Fibroblast of mammary gland (primary cell): ENCODE measurements around the gene CTNND2.

Experiments used
- DNase-seq: peaks from one replicate; pipeline ENCODE4 v3.0.0-alpha.2; 2010; ENCODE audit warnings: low read depth
- H3K4me3 ChIP-seq: 2 replicates; pipeline ENCODE4 v1.5.1; 2011; ENCODE audit warnings: low read depth, mild to moderate bottlenecking, low read length, moderate library complexity; ENCODE audit not compliant: control insufficient read depth
- CTCF ChIP-seq: conservative IDR thresholded peaks from 2 replicates; pipeline ENCODE4 v1.5.1; 2011; ENCODE audit warnings: low read depth, low read length, inconsistent platforms; ENCODE audit not compliant: control insufficient read depth, insufficient read depth

Gene CTNND2

GRCh38 chr5:10946050-10946449 lies 958.2 kb downstream of the CTNND2 start:
- no peak for DNase-seq
- TF ChIP-seq CTCF = no peak
- H3K4me3 ChIP-seq = no peak overlapping the region

- DNase-seq = no peak
- no peak for TF ChIP-seq CTCF
- no peak overlapping the region for H3K4me3 ChIP-seq
Measured at GRCh38 chr5:10941900-10942299, 962.3 kb downstream of the CTNND2 start.

- no peak for DNase-seq
- TF ChIP-seq CTCF = no peak
- no peak overlapping the region for H3K4me3 ChIP-seq
Measured at GRCh38 chr5:10936081-10936855, 968.0 kb downstream of the CTNND2 start.

GRCh38 chr5:10935536-10935935 lies 968.7 kb downstream of the CTNND2 start:
- TF ChIP-seq CTCF = no peak
- no peak overlapping the region for H3K4me3 ChIP-seq
- DNase-seq = no peak

- TF ChIP-seq CTCF = no peak
- no peak for DNase-seq
- no peak overlapping the region for H3K4me3 ChIP-seq
Measured at GRCh38 chr5:10934783-10935355, 969.4 kb downstream of the CTNND2 start.

GRCh38 chr5:10933121-10933520 lies 971.1 kb downstream of the CTNND2 start:
- no peak for TF ChIP-seq CTCF

GRCh38 chr5:10932426-10932825 lies 971.8 kb downstream of the CTNND2 start:
- TF ChIP-seq CTCF = no peak

More at GRCh38 chr5:10933121-10933520, 971.1 kb downstream of the CTNND2 start:
- H3K4me3 ChIP-seq = no peak overlapping the region
- no peak for DNase-seq

More at GRCh38 chr5:10932426-10932825, 971.8 kb downstream of the CTNND2 start:
- H3K4me3 ChIP-seq = no peak overlapping the region
- DNase-seq = no peak
